OCI-LY1 (cell line): ENCODE results near the gene CCRL2.

Experiments
- H2AFZ ChIP-seq: fragments of 200-600 bp; sonication (generic), shearing (Covaris generic); 2 replicates; pipeline ENCODE4 v1.6.0; 2014; ENCODE audit warnings: antibody characterized with exemption, mild to moderate bottlenecking, low read length
- H3F3A ChIP-seq: fragments of 200-600 bp; sonication (generic), shearing (Covaris generic); 2 replicates; pipeline ENCODE4 v1.6.0; 2014; ENCODE audit warnings: mild to moderate bottlenecking, antibody characterized with exemption, low read length, moderate library complexity; ENCODE audit not compliant: insufficient read depth
- H3K27ac ChIP-seq: fragments of 200-600 bp; sonication (generic); 2 replicates; pipeline ENCODE4 v1.5.1; 2014; ENCODE audit warnings: low read length, mixed run types, mild to moderate bottlenecking, low read depth; ENCODE audit not compliant: poor library complexity, severe bottlenecking
- H3K27me3 ChIP-seq: fragments of 200-600 bp; sonication (generic); 2 replicates; pipeline ENCODE4 v1.6.0; 2014; ENCODE audit warnings: antibody characterized with exemption, mild to moderate bottlenecking, low read length, moderate library complexity; ENCODE audit not compliant: insufficient read depth
- H3K36me3 ChIP-seq: fragments of 200-600 bp; sonication (generic); 2 replicates; pipeline ENCODE4 v1.6.1; 2014; ENCODE audit warnings: mild to moderate bottlenecking, antibody characterized with exemption, low read length, moderate library complexity, mixed read lengths; ENCODE audit not compliant: insufficient read depth
- H3K4me1 ChIP-seq: fragments of 200-600 bp; sonication (generic); 2 replicates; pipeline ENCODE4 v1.5.1; 2014; ENCODE audit warnings: mild to moderate bottlenecking, low read length, moderate library complexity; ENCODE audit not compliant: insufficient read depth, severe bottlenecking
- H3K4me2 ChIP-seq: fragments of 200-600 bp; sonication (generic), shearing (Covaris generic); 2 replicates; pipeline ENCODE4 v1.6.1; 2014; ENCODE audit warnings: low read length
- H3K4me3 ChIP-seq: fragments of 200-600 bp; sonication (generic); 2 replicates; pipeline ENCODE4 v1.5.1; 2014; ENCODE audit warnings: low read length, low read depth, mild to moderate bottlenecking, mixed read lengths; ENCODE audit not compliant: poor library complexity, severe bottlenecking
- H3K79me2 ChIP-seq: fragments of 200-600 bp; shearing (Covaris generic); 2 replicates; pipeline ENCODE4 v1.6.1; 2016; ENCODE audit warnings: mixed run types, low read length, mixed read lengths; ENCODE audit not compliant: insufficient read depth
- H3K9ac ChIP-seq: fragments of 200-600 bp; sonication (generic), shearing (Covaris generic); 2 replicates; pipeline ENCODE4 v1.6.1; 2014; ENCODE audit warnings: mild to moderate bottlenecking, low read length, mixed read lengths
- H3K9me2 ChIP-seq: fragments of 200-600 bp; sonication (generic), shearing (Covaris generic); 2 replicates; pipeline ENCODE4 v1.6.1; 2014; ENCODE audit warnings: low read depth, mild to moderate bottlenecking, low read length, mixed read lengths
- H3K9me3 ChIP-seq: fragments of 200-600 bp; shearing (Covaris generic); 2 replicates; pipeline ENCODE4 v1.6.1; 2014; ENCODE audit warnings: low read length, mixed read lengths
- H4K20me1 ChIP-seq: fragments of 200-600 bp; sonication (generic), shearing (Covaris generic); 2 replicates; pipeline ENCODE4 v1.6.0; 2016; ENCODE audit warnings: mild to moderate bottlenecking, low read length; ENCODE audit not compliant: insufficient read depth
- EZH2 ChIP-seq: fragments of 200-600 bp; sonication (generic), shearing (Covaris generic); IDR thresholded peaks from 2 replicates; pipeline ENCODE4 v1.8.0; 2017; ENCODE audit warnings: borderline replicate concordance, mixed run types, mild to moderate bottlenecking, antibody characterized with exemption, low read length, moderate library complexity, mixed read lengths
- TF ChIP-seq, protein P1 (sequence below): fragments of 200-600 bp; sonication (generic), shearing (Covaris generic); IDR thresholded peaks from 2 replicates; pipeline ENCODE4 v1.5.1; 2017; ENCODE audit warnings: mild to moderate bottlenecking, antibody characterized with exemption, low read length, moderate library complexity, mixed read lengths

Gene CCRL2

DNA sequence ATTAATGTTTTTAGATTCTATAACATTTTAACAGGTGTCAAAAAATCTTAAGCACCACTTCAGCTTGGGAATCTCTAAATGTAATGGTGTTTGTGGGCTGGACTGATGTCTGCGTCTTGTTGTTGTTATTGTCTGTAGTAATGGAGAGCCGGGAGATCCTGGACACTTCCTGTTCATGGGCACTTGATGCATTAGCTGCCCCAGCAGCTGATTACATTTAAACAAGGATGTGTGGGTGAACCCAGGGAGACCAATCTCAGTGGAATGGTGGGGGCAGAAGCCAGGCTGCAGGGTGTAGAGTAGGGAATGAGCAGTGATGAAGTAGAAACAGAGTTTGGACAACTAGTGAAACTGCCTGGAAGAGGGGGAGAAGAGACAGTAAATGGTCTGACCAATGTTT is 8.0 kb upstream of the CCRL2 start:
- H3K27me3 ChIP-seq, result 0 out of 2 replicates have a peak, but pooled peaks cover 4% of the 10 kb centered on the region

DNA sequence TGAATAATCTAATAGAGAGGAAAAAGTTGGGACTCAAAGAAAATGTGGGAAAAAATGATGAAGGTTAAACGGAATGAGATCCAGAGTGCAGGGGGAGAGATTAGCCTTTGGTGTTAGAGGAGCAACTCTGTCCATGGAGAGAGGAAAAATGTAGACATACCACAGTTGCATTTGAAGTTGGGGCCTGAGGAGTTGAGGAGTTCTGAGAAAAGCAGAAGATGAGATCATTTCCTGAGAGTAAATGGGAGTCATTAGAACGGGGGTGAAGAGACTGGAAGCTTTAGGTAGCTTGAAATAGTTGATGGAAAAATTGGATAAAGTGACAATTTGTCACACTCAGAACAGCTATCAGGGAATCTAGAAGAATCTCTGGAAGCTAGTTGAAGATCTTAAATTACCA is 7.5 kb upstream of the CCRL2 start:
- Histone ChIP-seq H3K27ac (no peak overlapping the region), H3F3A (no peaks in the 10 kb centered on the region), H2AFZ (no peak overlapping the region), H3K9me2 (no peaks in the 10 kb centered on the region), H4K20me1 (no peaks in the 10 kb centered on the region), H3K4me1 (no peaks in the 10 kb centered on the region), H3K9ac (no peak overlapping the region), H3K36me3 (no peaks in the 10 kb centered on the region), H3K4me3 (no peak overlapping the region), H3K9me3 (no peaks in the 10 kb centered on the region), H3K27me3 (0 out of 2 replicates have a peak, but pooled peaks cover 4% of the 10 kb centered on the region), H3K4me2 (no peak overlapping the region), H3K79me2 (no peaks in the 10 kb centered on the region)
- TF ChIP-seq, protein P1, sequence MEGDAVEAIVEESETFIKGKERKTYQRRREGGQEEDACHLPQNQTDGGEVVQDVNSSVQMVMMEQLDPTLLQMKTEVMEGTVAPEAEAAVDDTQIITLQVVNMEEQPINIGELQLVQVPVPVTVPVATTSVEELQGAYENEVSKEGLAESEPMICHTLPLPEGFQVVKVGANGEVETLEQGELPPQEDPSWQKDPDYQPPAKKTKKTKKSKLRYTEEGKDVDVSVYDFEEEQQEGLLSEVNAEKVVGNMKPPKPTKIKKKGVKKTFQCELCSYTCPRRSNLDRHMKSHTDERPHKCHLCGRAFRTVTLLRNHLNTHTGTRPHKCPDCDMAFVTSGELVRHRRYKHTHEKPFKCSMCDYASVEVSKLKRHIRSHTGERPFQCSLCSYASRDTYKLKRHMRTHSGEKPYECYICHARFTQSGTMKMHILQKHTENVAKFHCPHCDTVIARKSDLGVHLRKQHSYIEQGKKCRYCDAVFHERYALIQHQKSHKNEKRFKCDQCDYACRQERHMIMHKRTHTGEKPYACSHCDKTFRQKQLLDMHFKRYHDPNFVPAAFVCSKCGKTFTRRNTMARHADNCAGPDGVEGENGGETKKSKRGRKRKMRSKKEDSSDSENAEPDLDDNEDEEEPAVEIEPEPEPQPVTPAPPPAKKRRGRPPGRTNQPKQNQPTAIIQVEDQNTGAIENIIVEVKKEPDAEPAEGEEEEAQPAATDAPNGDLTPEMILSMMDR, result no peak
- no peak for TF ChIP-seq EZH2

More for the DNA sequence above, 8.0 kb upstream of the CCRL2 start:
- H3K79me2 ChIP-seq, result no peaks in the 10 kb centered on the region
- TF ChIP-seq, protein P1, result no peak
- TF ChIP-seq EZH2, result no peak
- no peaks in the 10 kb centered on the region for H3K36me3 ChIP-seq
- no peak overlapping the region for H3K4me2 ChIP-seq
- no peaks in the 10 kb centered on the region for H3K9me3 ChIP-seq
- H3F3A ChIP-seq, result no peaks in the 10 kb centered on the region
- H3K4me3 ChIP-seq, result no peak overlapping the region
- H3K4me1 ChIP-seq, result no peaks in the 10 kb centered on the region
- no peaks in the 10 kb centered on the region for H4K20me1 ChIP-seq
- H2AFZ ChIP-seq, result no peak overlapping the region
- H3K9ac ChIP-seq, result no peak overlapping the region
- no peak overlapping the region for H3K27ac ChIP-seq
- no peaks in the 10 kb centered on the region for H3K9me2 ChIP-seq

DNA sequence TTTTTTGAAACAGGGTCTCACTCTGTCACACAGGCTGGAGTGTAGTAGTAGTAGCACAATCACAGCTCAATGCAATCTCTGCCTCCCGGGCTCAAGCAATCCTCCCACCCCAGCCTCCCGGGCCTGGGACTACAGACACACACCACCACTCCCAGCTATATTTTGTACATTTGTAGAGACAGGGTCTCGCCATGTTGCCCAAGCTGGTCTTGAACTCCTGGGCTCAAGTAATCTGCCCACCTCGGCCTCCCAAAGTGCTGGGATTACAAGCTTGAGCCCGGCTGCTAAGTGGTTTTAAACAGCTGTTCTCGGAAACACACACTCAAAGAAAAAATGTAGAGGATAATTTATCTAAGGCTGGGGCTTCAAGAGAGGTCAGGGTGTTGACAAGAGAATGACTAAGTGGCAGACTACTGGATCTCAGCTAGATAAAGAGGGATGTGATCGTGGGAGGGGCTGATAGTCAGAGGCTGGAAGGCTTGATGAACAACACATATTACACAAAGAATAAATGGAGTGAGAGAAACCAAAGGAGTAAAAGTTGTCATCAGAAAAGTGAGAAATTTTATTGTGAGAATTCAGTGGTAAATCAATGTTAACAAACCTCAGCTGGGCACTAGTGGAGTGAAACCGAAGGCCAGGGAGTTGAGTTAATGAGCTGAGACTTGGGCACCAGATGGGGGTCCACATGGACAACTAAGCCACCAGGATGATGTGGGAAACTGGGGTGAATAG is 6.9 kb upstream of the CCRL2 start:
- Histone ChIP-seq H3K4me2 (no peak overlapping the region), H3K36me3 (no peaks in the 10 kb centered on the region)
- TF ChIP-seq, protein P1, result no peak
- no peak for TF ChIP-seq EZH2

More for the DNA sequence above, 6.9 kb upstream of the CCRL2 start:
- no peak overlapping the region for H3K4me3 ChIP-seq
- H3K27me3 ChIP-seq, result 0 out of 2 replicates have a peak, but pooled peaks cover 4% of the 10 kb centered on the region
- no peaks in the 10 kb centered on the region for H3K9me2 ChIP-seq
- H3K4me1 ChIP-seq, result no peaks in the 10 kb centered on the region
- H4K20me1 ChIP-seq, result no peaks in the 10 kb centered on the region
- H3K9me3 ChIP-seq, result no peaks in the 10 kb centered on the region
- H3K27ac ChIP-seq, result no peak overlapping the region
- H2AFZ ChIP-seq, result no peak overlapping the region
- no peaks in the 10 kb centered on the region for H3K79me2 ChIP-seq
- H3F3A ChIP-seq, result no peaks in the 10 kb centered on the region
- H3K9ac ChIP-seq, result no peak overlapping the region
